HepG2 (cell line): Measurements from ENCODE around the gene REEP3. TPM values are rescaled to one million over a fixed set of nuclear protein-coding genes. Genes with fewer than 3 reads are reported as not detected.
A peak's percentile ranks its signal among the peaks of the same experiment; 100 is the strongest.

Source experiments
- AKAP8 ChIP-seq: sonication (generic); formaldehyde crosslinking; IDR thresholded peaks from 2 replicates; pipeline ENCODE4 v1.5.1; 2020; ENCODE audit warnings: mild to moderate bottlenecking, missing genetic modification reagents
- ARID5B ChIP-seq: IDR thresholded peaks from 2 replicates; pipeline ENCODE4 v1.4.0; 2020; ENCODE audit warnings: mild to moderate bottlenecking, missing genetic modification reagents
- CREB1 ChIP-seq, 2 experiments: fragments of 450-650 bp in 1 of 2; IDR thresholded peaks; 2 replicates each; pipeline ENCODE4 v1.6.1; 2016 to 2017; ENCODE audit warnings: control low read depth in 1 of 2, mild to moderate bottlenecking in 1 of 2, missing compliant biosample characterization in 1 of 2, missing genetic modification characterization in 1 of 2
- DPF2 ChIP-seq: sonication (generic); formaldehyde crosslinking; IDR thresholded peaks from 2 replicates; pipeline ENCODE4 v1.4.0; 2020; ENCODE audit warnings: mild to moderate bottlenecking, low read depth, missing genetic modification reagents, borderline replicate concordance
- DRAP1 ChIP-seq: IDR thresholded peaks from 2 replicates; pipeline ENCODE4 v1.6.1; 2016; ENCODE audit warnings: missing genetic modification reagents, missing compliant biosample characterization
- E2F2 ChIP-seq: sonication (generic); formaldehyde crosslinking; IDR thresholded peaks from 2 replicates; pipeline ENCODE4 v1.4.0; 2020; ENCODE audit warnings: missing genetic modification reagents, borderline replicate concordance
- ETV6 ChIP-seq: sonication (generic); formaldehyde crosslinking; conservative IDR thresholded peaks from 2 replicates; pipeline ENCODE4 v1.4.0; 2020; ENCODE audit warnings: missing genetic modification reagents
- HOXD1 ChIP-seq: sonication (generic); formaldehyde crosslinking; IDR thresholded peaks from 2 replicates; pipeline ENCODE4 v1.5.0; 2020; ENCODE audit warnings: missing genetic modification reagents
- KMT2A ChIP-seq: sonication (generic); formaldehyde crosslinking; IDR thresholded peaks from 2 replicates; pipeline ENCODE4 v1.4.0; 2020; ENCODE audit warnings: missing genetic modification reagents
- LRRFIP1 ChIP-seq: sonication (generic); formaldehyde crosslinking; conservative IDR thresholded peaks from 2 replicates; pipeline ENCODE4 v1.4.0; 2020; ENCODE audit warnings: missing genetic modification reagents
- MEIS2 ChIP-seq: sonication (generic); formaldehyde crosslinking; IDR thresholded peaks from 2 replicates; pipeline ENCODE4 v1.9.0; 2021; ENCODE audit warnings: mild to moderate bottlenecking, missing genetic modification reagents
- NCOA2 ChIP-seq: sonication (generic); formaldehyde crosslinking; IDR thresholded peaks from 2 replicates; pipeline ENCODE4 v1.8.0; 2022; ENCODE audit warnings: inconsistent platforms
- NCOA5 ChIP-seq: sonication (generic); formaldehyde crosslinking; IDR thresholded peaks from 2 replicates; pipeline ENCODE4 v1.4.0; 2020; ENCODE audit warnings: missing genetic modification reagents
- PCBP1 ChIP-seq: fragments of 200-400 bp; formaldehyde crosslinking; IDR thresholded peaks from 2 replicates; pipeline ENCODE4 v1.6.1; 2017; ENCODE audit warnings: mild to moderate bottlenecking, low read depth, low read length, borderline replicate concordance
- PHF20 ChIP-seq: sonication (generic); formaldehyde crosslinking; IDR thresholded peaks from 2 replicates; pipeline ENCODE4 v1.5.0; 2020; ENCODE audit warnings: mild to moderate bottlenecking, missing genetic modification reagents
- POGZ ChIP-seq: sonication (generic); formaldehyde crosslinking; IDR thresholded peaks from 2 replicates; pipeline ENCODE4 v1.4.0; 2020; ENCODE audit warnings: mild to moderate bottlenecking, missing genetic modification reagents
- RXRA ChIP-seq: sonication (generic); formaldehyde crosslinking; IDR thresholded peaks from 2 replicates; pipeline ENCODE4 v1.5.1; 2020; ENCODE audit warnings: missing genetic modification reagents
- THYN1 ChIP-seq: sonication (generic); formaldehyde crosslinking; IDR thresholded peaks from 2 replicates; pipeline ENCODE4 v1.8.1; 2023; ENCODE audit warnings: low read depth, mild to moderate bottlenecking, moderate library complexity, missing genetic modification reagents, borderline replicate concordance
- XRCC5 ChIP-seq: fragments of 200-400 bp; formaldehyde crosslinking; optimal IDR thresholded peaks from 2 replicates; pipeline ENCODE3; 2017; ENCODE audit warnings: mild to moderate bottlenecking, low read length
- ZNF343 ChIP-seq: sonication (generic); formaldehyde crosslinking; IDR thresholded peaks from 2 replicates; pipeline ENCODE4 v1.4.0; 2020; ENCODE audit warnings: mild to moderate bottlenecking, missing genetic modification reagents
- ZNF468 ChIP-seq: sonication (generic); formaldehyde crosslinking; IDR thresholded peaks from 2 replicates; pipeline ENCODE4 v1.8.0; 2022; ENCODE audit warnings: mild to moderate bottlenecking, moderate library complexity, missing genetic modification reagents
- ZNF570 ChIP-seq: sonication (generic); formaldehyde crosslinking; IDR thresholded peaks from 2 replicates; pipeline ENCODE4 v1.4.0; 2020; ENCODE audit warnings: mild to moderate bottlenecking, missing genetic modification reagents, borderline replicate concordance
- ZNF713 ChIP-seq: sonication (generic); formaldehyde crosslinking; IDR thresholded peaks from 2 replicates; pipeline ENCODE4 v1.4.0; 2020; ENCODE audit warnings: mild to moderate bottlenecking, missing genetic modification reagents
- ZNF850 ChIP-seq: sonication (generic); formaldehyde crosslinking; conservative IDR thresholded peaks from 2 replicates; pipeline ENCODE4 v1.9.0; 2021; ENCODE audit warnings: mild to moderate bottlenecking, missing genetic modification reagents
- ZNF883 ChIP-seq: sonication (generic); formaldehyde crosslinking; IDR thresholded peaks from 2 replicates; pipeline ENCODE4 v1.5.1; 2020; ENCODE audit warnings: mild to moderate bottlenecking, missing genetic modification reagents; ENCODE audit errors: not compliant biosample characterization
- polyA plus RNA-seq, 8 experiments: library from polyadenylated mRNA; depleted of rRNA in 3 of 8; stranded (reverse) in 7 of 8; unstranded in 1 of 8; fragments of >200 nt; fragmentation: Illumina TruSeq in 4 of 8; extraction: Trizol in 4 of 8; gene quantifications; 2 replicates each; pipeline versions ENCODE4 v1.2.1 to v1.2.3, GENCODE V29; 2011 to 2016; ENCODE audit warnings: low read depth in 4 of 8, missing spikeins in 1 of 8, mixed read lengths in 1 of 8; ENCODE audit not compliant: insufficient read depth in 1 of 8
- total RNA-seq, 5 experiments: library from RNA; depleted of rRNA; stranded (reverse); fragments of >200 nt; fragmentation: Illumina TruSeq; extraction: Trizol; gene quantifications; 2 replicates each; pipeline ENCODE4 v1.2.3, GENCODE V29; 2016; ENCODE audit warnings: low read depth in 1 of 5

The REEP3 gene
- total and polyA plus RNA-seq, 2 of the 13 experiments (the other 11 are each of a cell fraction or from before 2014, with no cell fraction given) = 7.1 to 31.4 TPM

GRCh38 chr10:63506554-63506953, 14.6 kb upstream of the REEP3 start (continued):
- no peak for TF ChIP-seq CREB1 (IDR thresholded peaks at IDR 0.05)
- TF ChIP-seq CREB1 (CRISPR knock-in tag; IDR thresholded peaks at IDR 0.05) = no peak
- 0 out of 2 replicates have a peak, but pooled peaks have one; percentile 28 for TF ChIP-seq DRAP1 (CRISPR knock-in tag)
- no peak for TF ChIP-seq THYN1 (CRISPR knock-in tag)
- TF ChIP-seq ZNF713 (CRISPR knock-in tag) = no peak
- TF ChIP-seq ZNF570 = no peak
- TF ChIP-seq ETV6 (CRISPR knock-in tag) = no peak
- no peak for TF ChIP-seq LRRFIP1 (CRISPR knock-in tag)
- TF ChIP-seq NCOA2 (CRISPR knock-in tag) = peak; percentile 50; the same call in 1 of the 2 replicates
- TF ChIP-seq MEIS2 (CRISPR knock-in tag) = no peak
- no peak for TF ChIP-seq PCBP1
- TF ChIP-seq KMT2A (CRISPR knock-in tag) = no peak
- TF ChIP-seq ZNF883 (CRISPR knock-in tag) = no peak
- no peak for TF ChIP-seq ZNF343 (CRISPR knock-in tag)
- TF ChIP-seq ZNF850 (CRISPR knock-in tag) = no peak
- TF ChIP-seq PHF20 (CRISPR knock-in tag) = no peak
- TF ChIP-seq ARID5B (CRISPR knock-in tag) = peak; percentile 61; the same call in 1 of the 2 replicates
- peak; percentile 54 for TF ChIP-seq POGZ
- no peak for TF ChIP-seq ZNF468 (CRISPR knock-in tag)
- TF ChIP-seq NCOA5 (CRISPR knock-in tag) = no peak
- no peak for TF ChIP-seq E2F2
- no peak for TF ChIP-seq AKAP8 (CRISPR knock-in tag)
- TF ChIP-seq DPF2 (CRISPR knock-in tag) = 0 out of 2 replicates have a peak, but pooled peaks have one; percentile 20
- no peak for TF ChIP-seq RXRA (CRISPR knock-in tag)
- TF ChIP-seq XRCC5 = no peak
- no peak for TF ChIP-seq HOXD1 (CRISPR knock-in tag)
